Measurements from ENCODE around the gene DDX1.

The DDX1 gene

DNA sequence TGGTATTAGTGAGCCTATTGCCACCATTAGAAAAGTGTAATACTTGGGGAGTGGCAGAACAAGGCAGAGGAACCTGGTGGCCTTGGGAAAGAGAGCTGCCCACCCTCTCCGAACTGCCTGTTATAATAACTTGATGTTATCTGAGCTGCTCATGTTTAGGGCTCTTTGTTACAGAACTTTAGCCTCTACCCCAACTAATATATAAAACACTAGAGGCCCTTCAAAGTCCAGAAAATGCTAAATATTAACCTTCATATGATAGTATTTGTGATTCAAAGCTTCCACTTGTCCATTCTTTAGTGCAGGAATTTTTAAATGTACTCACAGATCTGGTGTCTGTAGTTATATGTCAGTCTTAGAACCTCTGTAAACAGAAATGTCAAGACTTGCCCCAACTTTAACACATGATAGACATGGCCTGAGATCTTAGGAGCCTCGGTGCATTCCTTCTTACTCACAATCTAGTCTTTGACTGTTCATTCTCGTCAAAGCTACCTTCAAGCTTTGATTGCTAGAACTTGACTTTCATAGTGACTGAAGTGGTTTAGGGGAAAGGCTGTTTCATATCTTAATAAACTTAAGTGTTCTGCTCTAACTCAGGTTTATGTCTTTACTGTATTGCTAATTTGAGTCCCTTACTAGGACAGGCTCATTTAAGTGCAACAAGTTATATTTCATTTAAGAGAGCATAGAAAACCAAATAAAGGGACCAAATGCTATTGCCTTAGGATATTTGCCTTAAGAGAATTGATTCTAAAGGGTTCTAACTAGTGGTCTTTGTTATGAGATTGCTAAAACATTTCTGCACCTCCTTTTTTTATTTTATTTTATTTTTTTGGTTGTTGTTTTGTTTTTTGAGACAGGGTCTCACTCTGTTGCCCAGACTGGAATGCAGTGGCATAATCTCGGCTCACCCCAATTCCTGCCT, 41.6 kb downstream of the DDX1 start:
- Histone ChIP-seq H3K4me1 (no peaks in the 10 kb centered on the region), H3K4me3 (ENCODE audit: low read depth, low read length) (no peak overlapping the region), H3K27me3 (no peaks in the 10 kb centered on the region), H3K9me3 (no peaks in the 10 kb centered on the region), H3K36me3 (peaks cover 78% of the 10 kb centered on the region)
- no peak for DNase-seq
- TF ChIP-seq, protein P1, sequence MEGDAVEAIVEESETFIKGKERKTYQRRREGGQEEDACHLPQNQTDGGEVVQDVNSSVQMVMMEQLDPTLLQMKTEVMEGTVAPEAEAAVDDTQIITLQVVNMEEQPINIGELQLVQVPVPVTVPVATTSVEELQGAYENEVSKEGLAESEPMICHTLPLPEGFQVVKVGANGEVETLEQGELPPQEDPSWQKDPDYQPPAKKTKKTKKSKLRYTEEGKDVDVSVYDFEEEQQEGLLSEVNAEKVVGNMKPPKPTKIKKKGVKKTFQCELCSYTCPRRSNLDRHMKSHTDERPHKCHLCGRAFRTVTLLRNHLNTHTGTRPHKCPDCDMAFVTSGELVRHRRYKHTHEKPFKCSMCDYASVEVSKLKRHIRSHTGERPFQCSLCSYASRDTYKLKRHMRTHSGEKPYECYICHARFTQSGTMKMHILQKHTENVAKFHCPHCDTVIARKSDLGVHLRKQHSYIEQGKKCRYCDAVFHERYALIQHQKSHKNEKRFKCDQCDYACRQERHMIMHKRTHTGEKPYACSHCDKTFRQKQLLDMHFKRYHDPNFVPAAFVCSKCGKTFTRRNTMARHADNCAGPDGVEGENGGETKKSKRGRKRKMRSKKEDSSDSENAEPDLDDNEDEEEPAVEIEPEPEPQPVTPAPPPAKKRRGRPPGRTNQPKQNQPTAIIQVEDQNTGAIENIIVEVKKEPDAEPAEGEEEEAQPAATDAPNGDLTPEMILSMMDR (IDR thresholded peaks at IDR 0.05; ENCODE audit: low read depth, low read length) = no peak

GRCh38 chr2:15633971-15634346, 42.3 kb downstream of the DDX1 start:
- no peaks in the 10 kb centered on the region for H3K27me3 ChIP-seq
- peaks cover 72% of the 10 kb centered on the region for H3K36me3 ChIP-seq
- H3K4me1 ChIP-seq = no peaks in the 10 kb centered on the region

DNA sequence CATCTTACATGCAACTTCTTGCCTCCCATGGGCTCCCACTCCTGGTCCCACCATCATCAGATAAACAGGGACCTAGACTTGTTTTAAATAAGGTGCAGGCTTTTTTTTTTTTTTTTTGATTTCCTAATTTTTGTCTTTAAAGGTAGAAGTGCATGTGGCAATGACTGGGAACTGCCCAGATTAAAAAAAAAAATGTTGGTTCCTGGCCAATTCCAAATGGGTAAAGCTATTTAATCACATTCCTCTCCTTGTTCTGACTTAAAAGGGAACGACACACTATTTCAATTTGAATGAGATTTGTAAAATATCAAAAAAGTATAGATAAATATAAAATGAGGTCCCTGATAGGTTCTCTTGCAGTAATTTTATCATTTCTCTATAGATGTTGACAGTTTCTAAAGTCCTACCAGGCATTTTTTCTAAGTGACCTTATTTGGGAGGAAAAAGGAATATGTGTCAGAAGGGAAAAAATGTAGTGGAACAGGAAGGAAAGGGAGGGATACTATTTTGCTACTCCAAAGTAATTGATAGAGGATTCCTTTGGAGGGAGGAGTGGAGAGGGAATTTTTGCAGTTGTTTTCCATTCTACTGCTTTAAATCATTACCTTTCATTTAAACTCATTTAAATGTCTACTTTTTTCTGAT, 43.3 kb downstream of the DDX1 start:
- H3K4me3 ChIP-seq (ENCODE audit: low read depth, low read length) = no peak overlapping the region
- H3K27me3 ChIP-seq = no peaks in the 10 kb centered on the region
- TF ChIP-seq, protein P1 (IDR thresholded peaks at IDR 0.05; ENCODE audit: low read depth, low read length) = no peak
- no peaks in the 10 kb centered on the region for H3K4me1 ChIP-seq
- no peak for DNase-seq
- H3K36me3 ChIP-seq = peaks cover 62% of the 10 kb centered on the region
- H3K9me3 ChIP-seq = no peaks in the 10 kb centered on the region

More at GRCh38 chr2:15633971-15634346, 42.3 kb downstream of the DDX1 start:
- no peak for DNase-seq
- H3K4me3 ChIP-seq (ENCODE audit: low read depth, low read length) = no peak overlapping the region
- H3K9me3 ChIP-seq = no peaks in the 10 kb centered on the region
- TF ChIP-seq, protein P1 (IDR thresholded peaks at IDR 0.05; ENCODE audit: low read depth, low read length) = no peak

GRCh38 chr2:15636972-15637785, 45.5 kb downstream of the DDX1 start:
- no peaks in the 10 kb centered on the region for H3K27me3 ChIP-seq
- H3K9me3 ChIP-seq = no peaks in the 10 kb centered on the region
- H3K4me3 ChIP-seq (ENCODE audit: low read depth, low read length) = no peak overlapping the region
- H3K36me3 ChIP-seq = peaks cover 44% of the 10 kb centered on the region
- no peaks in the 10 kb centered on the region for H3K4me1 ChIP-seq
- TF ChIP-seq, protein P1 (IDR thresholded peaks at IDR 0.05; ENCODE audit: low read depth, low read length) = peak; percentile 92
- peak; percentile 65 for DNase-seq

- Histone ChIP-seq H3K4me1 (no peaks in the 10 kb centered on the region), H3K9me3 (no peaks in the 10 kb centered on the region), H3K4me3 (ENCODE audit: low read depth, low read length) (no peak overlapping the region), H3K27me3 (no peaks in the 10 kb centered on the region), H3K36me3 (peaks cover 31% of the 10 kb centered on the region)
- no peak for DNase-seq
- TF ChIP-seq, protein P1 (IDR thresholded peaks at IDR 0.05; ENCODE audit: low read depth, low read length) = no peak
These were observed 47.1 kb downstream of the DDX1 start for GRCh38 chr2:15638720-15639119.
